GM19467 (cell line): ENCODE results near the gene TBX10.
"Not testable (repeated sequence)": the region's sequence is repeated elsewhere in the genome, so short reads cannot be mapped to it uniquely, and the experiment has no call there.

ENCODE experiments used
- ATAC-seq: cut with Tn5 transposase; IDR thresholded peaks from one replicate; pipeline ENCODE4 v1.9.1; 2021; ENCODE audit warnings: mild to moderate bottlenecking, moderate library complexity; ENCODE audit not compliant: unreplicated experiment

Gene TBX10

GRCh38 chr11:67664696-67665540, 25.4 kb upstream of the TBX10 start:
- ATAC-seq: no peak

GRCh38 chr11:67664213-67664585, 24.6 kb upstream of the TBX10 start:
- no peak for ATAC-seq

GRCh38 chr11:67663532-67664212, 24.1 kb upstream of the TBX10 start:
- no peak for ATAC-seq

DNA sequence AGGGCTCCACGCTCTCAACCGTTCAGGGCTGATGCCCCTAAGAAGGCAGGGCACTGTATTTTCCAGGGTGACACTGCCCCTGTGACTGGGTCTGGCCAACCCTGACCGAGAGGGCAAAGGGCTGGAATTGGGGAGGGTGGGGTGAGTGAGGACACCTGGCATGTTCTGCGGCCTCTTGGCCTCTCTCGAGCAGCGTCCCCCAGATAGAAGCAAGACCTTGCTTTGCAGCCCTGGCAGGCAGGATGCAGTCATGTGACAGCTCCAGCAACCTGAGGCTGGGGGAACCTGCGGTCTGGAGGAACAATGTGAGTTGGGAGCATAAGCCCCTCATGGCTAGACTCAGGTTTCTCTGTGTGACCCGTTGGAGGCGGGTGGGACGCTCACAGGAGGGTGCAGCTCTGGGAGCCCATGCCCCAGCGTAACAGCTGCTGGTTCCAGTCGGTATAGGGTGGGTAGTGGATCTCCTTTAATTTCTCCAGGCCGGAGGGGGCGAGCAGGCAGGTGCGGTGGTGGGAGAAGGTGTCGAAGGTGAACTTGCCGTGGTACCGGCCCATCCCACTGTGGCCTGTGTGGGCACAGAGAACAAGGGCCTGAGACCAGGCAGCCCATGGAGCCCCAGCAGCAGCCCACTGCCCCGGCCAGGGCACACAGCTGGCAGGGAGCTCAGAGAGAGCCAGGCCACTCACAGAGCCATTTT, 23.4 kb upstream of the TBX10 start:
- no peak for ATAC-seq

DNA sequence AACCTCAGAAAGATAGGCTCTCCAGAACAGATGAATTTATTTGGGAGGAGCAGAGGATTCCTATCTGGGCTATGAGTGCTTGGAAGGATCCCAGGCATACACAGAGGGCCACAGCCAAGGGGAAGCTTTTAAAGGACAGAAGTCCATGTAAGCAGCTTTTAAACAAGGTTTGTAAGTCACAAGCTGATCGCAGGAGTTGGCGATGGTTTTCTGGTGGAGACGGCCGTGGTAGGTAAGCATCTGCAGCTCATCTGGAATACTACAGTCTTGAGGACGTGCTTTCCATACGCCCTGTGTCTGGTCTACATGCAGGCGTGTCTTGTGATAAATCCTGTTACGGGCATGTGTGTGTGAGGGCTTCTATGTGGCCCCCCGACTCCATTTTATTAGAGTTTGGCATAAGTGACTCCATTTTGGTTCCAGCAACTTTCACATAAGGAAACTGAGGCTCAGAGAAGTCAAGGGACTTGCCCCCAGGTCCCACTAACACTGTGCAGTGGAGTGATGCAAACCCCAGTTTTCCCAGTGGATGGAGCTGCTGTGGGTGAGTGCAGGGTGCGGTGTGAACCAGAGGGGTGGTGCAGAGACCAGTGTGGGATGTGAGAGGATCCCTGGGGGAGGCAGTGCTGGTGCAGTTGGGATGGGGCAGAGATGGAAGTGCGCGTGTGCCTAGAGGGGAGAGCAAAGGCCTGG, 22.7 kb upstream of the TBX10 start:
- ATAC-seq: no peak

DNA sequence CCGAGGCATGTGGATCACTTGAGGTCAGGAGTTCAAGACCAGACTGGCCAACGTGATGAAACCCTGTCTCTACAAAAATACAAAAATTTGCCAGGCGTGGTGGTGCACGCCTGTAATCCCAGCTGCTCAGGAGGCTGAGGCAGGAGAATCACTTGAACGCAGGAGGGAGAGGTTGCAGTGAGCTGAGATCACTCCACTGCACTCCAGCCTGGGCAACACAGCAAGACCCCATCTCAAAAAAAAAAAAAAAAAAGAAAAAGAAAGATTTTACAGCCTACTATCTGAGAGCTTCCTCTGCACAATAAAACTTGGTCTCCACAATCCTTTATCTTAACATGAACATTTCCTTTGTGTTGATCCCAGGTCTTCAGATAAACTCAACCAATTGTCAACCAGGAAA, 21.2 kb upstream of the TBX10 start:
- ATAC-seq: not testable (repeated sequence)

DNA sequence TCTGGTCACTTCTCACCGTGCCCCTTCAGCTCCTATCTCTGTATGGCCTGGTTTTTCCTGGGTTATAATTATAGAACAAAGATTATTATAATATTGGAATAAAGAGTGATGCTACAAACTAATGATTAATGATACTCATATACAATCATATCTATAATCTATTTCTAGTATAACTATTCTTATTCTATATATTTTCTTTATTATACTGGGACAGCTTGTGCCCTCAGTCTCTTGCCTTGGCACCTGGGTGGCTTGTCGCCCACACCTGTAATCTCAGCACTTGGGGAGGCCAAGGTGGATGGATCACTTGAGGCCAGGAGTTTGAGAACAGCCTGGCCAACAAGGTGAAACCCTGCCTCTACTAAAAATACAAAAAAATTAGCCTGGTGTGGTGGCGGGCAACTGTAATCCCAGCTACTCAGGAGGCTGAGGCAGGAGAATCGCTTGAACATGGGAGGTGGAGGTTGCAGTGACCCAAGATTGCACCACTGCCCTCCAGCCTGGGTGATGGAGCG, 20.1 kb upstream of the TBX10 start:
- ATAC-seq: not testable (repeated sequence)

- no peak for ATAC-seq
Measured at GRCh38 chr11:67657300-67657699, 17.7 kb upstream of the TBX10 start.

- no peak for ATAC-seq
Measured at GRCh38 chr11:67656278-67656922, 16.8 kb upstream of the TBX10 start.

DNA sequence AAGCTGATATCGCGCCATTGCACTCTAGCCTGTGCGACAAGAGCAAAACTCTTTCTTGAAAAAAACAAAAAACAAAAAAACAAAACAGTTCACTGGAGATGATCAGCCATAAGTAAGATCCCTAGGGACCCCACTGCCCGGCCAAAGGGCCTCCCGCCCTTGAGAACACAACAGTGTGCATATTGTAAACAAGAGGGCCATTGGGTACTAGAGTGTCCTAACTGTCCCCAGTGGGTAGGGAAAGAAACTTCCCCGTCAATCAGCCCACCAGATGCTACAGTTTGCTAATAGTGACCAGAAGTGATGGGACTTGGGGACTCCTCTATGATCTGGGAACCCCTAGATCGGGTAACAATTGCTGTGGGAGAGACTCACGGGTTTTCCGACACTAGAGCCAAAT, 14.7 kb upstream of the TBX10 start:
- ATAC-seq: no peak

- no peak for ATAC-seq
Measured at GRCh38 chr11:67652965-67653845, 13.6 kb upstream of the TBX10 start.

GRCh38 chr11:67651976-67652781, 12.6 kb upstream of the TBX10 start:
- no peak for ATAC-seq

GRCh38 chr11:67649634-67650510, 10.3 kb upstream of the TBX10 start:
- ATAC-seq: no peak

- ATAC-seq: no peak
Measured at GRCh38 chr11:67648796-67649613, 9.4 kb upstream of the TBX10 start.

DNA sequence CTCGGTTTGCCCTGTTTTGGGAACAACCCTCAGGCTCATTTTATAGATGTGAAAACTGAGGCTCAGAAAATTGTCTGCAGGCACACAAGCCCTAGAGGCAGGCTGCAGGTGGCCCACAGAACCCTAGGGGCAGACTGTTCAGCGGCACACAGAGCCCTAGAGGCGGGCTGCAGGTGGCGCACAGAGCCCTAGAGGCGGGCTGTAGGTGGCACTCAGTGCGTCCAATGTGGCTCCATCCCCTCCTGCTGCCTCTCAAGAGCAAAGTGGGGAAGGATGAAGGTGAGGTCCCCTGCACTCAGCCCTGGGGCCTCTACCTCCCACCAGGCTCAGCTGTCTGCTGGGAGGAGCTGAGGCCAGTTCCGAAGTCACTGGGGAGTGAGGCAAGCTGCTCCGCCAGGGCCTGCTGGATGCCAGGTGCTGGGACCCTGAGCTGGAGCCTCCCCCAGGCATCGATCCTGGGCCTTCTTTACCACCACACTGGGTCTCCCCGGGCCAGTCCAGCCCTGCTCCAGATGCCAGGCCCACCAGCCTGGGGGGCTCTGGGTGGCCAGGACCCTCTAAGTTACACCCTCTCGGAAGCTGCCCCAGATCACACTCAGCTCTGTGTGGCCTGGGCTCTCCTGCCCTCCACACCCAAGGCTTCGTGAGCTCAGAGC, 8.7 kb upstream of the TBX10 start:
- peak; percentile 42 for ATAC-seq

DNA sequence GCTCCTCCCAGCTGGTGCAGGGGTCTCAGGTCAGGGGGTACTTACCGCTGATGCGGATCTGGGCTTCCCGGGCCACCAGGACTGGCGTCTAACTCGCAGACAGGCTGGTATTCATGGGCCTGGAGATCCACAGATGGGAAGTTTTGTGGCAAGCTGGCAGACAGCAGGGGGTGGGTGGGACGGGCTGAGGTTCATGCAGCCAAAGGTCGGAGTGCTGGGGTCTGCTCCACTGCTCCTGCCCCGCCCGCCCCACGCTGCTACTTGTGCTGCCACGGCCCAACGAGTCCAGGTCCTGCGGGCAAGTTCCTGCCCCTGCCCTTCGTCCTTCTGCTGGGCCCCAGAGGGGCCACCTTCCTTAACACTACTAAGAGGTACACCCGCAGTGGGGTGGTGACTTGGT, 7.9 kb upstream of the TBX10 start:
- ATAC-seq: no peak
